GM18519 (cell line): ENCODE data around the gene TAAR2.
"Not testable (repeated sequence)": the region's sequence is repeated elsewhere in the genome, so short reads cannot be mapped to it uniquely, and the experiment has no call there.

Experiments
- ATAC-seq: cut with Tn5 transposase; IDR thresholded peaks from one replicate; pipeline ENCODE4 v1.9.1; 2021; ENCODE audit warnings: mild to moderate bottlenecking, moderate library complexity; ENCODE audit not compliant: unreplicated experiment, low FRiP score

Gene TAAR2

GRCh38 chr6:132614554-132614953 lies 9.5 kb downstream of the TAAR2 start:
- ATAC-seq = no peak

GRCh38 chr6:132612449-132613108 lies 11.5 kb downstream of the TAAR2 start:
- no peak for ATAC-seq

- ATAC-seq = no peak
Observed at GRCh38 chr6:132611616-132612015, 12.5 kb downstream of the TAAR2 start.

GRCh38 chr6:132607544-132608233 lies 16.4 kb downstream of the TAAR2 start:
- no peak for ATAC-seq

GRCh38 chr6:132604635-132605152 lies 19.4 kb downstream of the TAAR2 start:
- ATAC-seq = no peak

- not testable (repeated sequence) for ATAC-seq
Observed at GRCh38 chr6:132600900-132601299, 23.2 kb downstream of the TAAR2 start.

GRCh38 chr6:132598473-132598872 lies 25.6 kb downstream of the TAAR2 start:
- ATAC-seq = peak; percentile 80

- ATAC-seq = no peak
Observed at GRCh38 chr6:132596201-132596600, 27.9 kb downstream of the TAAR2 start.

GRCh38 chr6:132592855-132593254 lies 31.2 kb downstream of the TAAR2 start:
- no peak for ATAC-seq

- ATAC-seq = no peak
Observed at GRCh38 chr6:132590362-132590761, 33.7 kb downstream of the TAAR2 start.

- ATAC-seq = no peak
Observed at GRCh38 chr6:132589454-132589853, 34.6 kb downstream of the TAAR2 start, which contains the start of gene TAAR5. Gene TAAR5 (minus strand): TSS chr6:132589741. CDS start chr6:132589686, 55 bp downstream.

GRCh38 chr6:132587424-132587823 lies 36.7 kb downstream of the TAAR2 start:
- no peak for ATAC-seq

- ATAC-seq = no peak
Observed at GRCh38 chr6:132584698-132585097, 39.4 kb downstream of the TAAR2 start.

GRCh38 chr6:132571774-132572173 lies 52.3 kb downstream of the TAAR2 start:
- ATAC-seq = no peak

GRCh38 chr6:132570221-132570777 lies 53.8 kb downstream of the TAAR2 start, which contains the start of gene TAAR6:
Gene TAAR6 (plus strand): TSS chr6:132570322. CDS start chr6:132570322, 0 bp downstream.
- no peak for ATAC-seq

- no peak for ATAC-seq
Observed at GRCh38 chr6:132569170-132569569, 54.9 kb downstream of the TAAR2 start.

- no peak for ATAC-seq
Observed at GRCh38 chr6:132568611-132569010, 55.5 kb downstream of the TAAR2 start.

GRCh38 chr6:132567566-132567965 lies 56.5 kb downstream of the TAAR2 start:
- no peak for ATAC-seq
